Activated naive CD8-positive, alpha-beta T cell treated with anti-CD3 and anti-CD28 coated beads, Interleukin-2, amount 10 ng/mL, durations not matched to agents 7 days and 5 days (primary cell): ENCODE results near the gene GPR132. TPM values are rescaled to one million over a fixed set of nuclear protein-coding genes. Genes with fewer than 3 reads are reported as not detected.
A peak's percentile ranks its signal among the peaks of the same experiment; 100 is the strongest.
"Not testable (repeated sequence)": the region's sequence is repeated elsewhere in the genome, so short reads cannot be mapped to it uniquely, and the experiment has no call there.

Source experiments
- ATAC-seq: fragments of 150-1000 bp; cut with Tn5 transposase; one replicate; pipeline ENCODE4 v1.10.0; 2021; ENCODE audit warnings: low read depth, moderate library complexity
- POLR2A ChIA-PET: fragments of 350-600 bp; sonication (Branson Sonifier 250); formaldehyde crosslinking; loops from one replicate; lab custom pipeline; 2021; ENCODE audit warnings: antibody characterized with exemption; lab: Charles Lee
- DNase-seq: peaks from one replicate; pipeline ENCODE4 v3.0.0; 2021
- H3K27ac Mint-ChIP-seq: one replicate; pipeline ENCODE4 v1.8.0; 2022; ENCODE audit warnings: mild to moderate bottlenecking, mixed read lengths
- H3K27me3 Mint-ChIP-seq: one replicate; pipeline ENCODE4 v1.8.0; 2022; ENCODE audit warnings: mild to moderate bottlenecking, moderate library complexity, mixed read lengths
- H3K36me3 Mint-ChIP-seq: one replicate; pipeline ENCODE4 v1.8.0; 2021; ENCODE audit warnings: mild to moderate bottlenecking, mixed read lengths
- H3K4me1 Mint-ChIP-seq: one replicate; pipeline ENCODE4 v1.8.0; 2021; ENCODE audit warnings: mixed read lengths
- H3K4me3 Mint-ChIP-seq: one replicate; pipeline ENCODE4 v1.8.0; 2022; ENCODE audit warnings: mild to moderate bottlenecking, moderate library complexity, mixed read lengths
- H3K9me3 Mint-ChIP-seq: one replicate; pipeline ENCODE4 v1.8.0; 2021; ENCODE audit warnings: mixed read lengths
- total RNA-seq, 2 experiments: library from RNA; stranded (reverse); gene quantifications; one replicate each; pipeline ENCODE4 v1.2.3, GENCODE V29; 2021

Gene GPR132
- total RNA-seq, 2 experiments from 2014 or later: 43.5 to 46.6 TPM

DNA sequence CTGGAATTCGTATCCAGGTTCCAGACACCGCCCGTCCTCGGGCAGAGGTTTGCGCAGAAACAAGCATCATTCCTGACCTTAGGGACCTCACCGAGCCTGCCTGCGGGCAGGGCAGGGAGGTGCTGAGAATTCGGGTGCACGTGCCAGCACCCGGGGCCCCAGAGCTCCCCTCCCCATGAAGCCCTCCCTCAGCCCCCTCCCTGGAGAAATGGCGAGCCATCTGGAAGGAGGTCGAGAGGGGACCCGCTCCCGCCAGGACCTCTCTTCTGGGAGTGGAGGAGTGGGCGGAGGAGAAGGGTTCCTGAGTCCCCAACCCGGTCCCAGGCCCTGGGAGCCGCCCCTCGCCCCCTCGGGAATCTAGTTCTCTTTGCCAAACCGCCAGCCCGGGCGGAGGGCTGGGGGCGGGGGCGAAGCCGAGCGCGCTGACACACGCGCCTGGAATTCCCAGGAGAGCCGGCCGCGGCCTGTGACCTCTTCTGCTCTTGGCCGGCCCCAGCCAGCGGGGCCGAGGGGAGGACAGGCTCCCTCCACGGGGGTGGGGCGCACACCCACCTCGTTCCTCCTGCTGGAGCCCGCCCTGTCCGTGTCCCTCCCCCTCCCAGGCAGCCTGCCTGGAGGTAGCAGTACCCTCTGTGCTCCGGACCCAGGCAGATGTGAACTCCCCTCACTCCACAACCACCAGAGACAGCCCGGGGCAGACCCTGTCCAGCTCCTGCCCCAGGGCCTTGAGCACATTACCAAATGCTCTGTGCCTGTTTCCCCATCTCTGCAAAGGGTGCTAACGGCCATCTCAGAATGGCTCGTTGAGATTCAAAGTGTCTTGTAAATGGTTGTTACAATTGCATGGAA is 23.0 kb upstream of the GPR132 start:
- peaks cover 22% of the 10 kb centered on the region for H3K4me1 Mint-ChIP-seq
- no peak for ATAC-seq
- no peaks in the 10 kb centered on the region for H3K9me3 Mint-ChIP-seq
- H3K36me3 Mint-ChIP-seq: no peaks in the 10 kb centered on the region
- peaks cover 4% of the 10 kb centered on the region for H3K27me3 Mint-ChIP-seq
- peak; percentile 40 for DNase-seq
- POLR2A ChIA-PET: interaction anchor here (0.9 to 4.6 kb wide), 6 partner anchors 12 to 264 kb away, joined by 3 to 62 read pairs (median 15); partner anchors contain the start of genes BRF1, CDCA4 and GPR132
- H3K27ac Mint-ChIP-seq: peak overlapping the region; percentile 42
- H3K4me3 Mint-ChIP-seq: peak overlapping the region; percentile 65

- POLR2A ChIA-PET: interaction anchor here (0.9 to 4.6 kb wide), 10 partner anchors 11 to 265 kb away, joined by 3 to 62 read pairs (median 3); partner anchors contain the start of genes BRF1, CDCA4, CLBA1 and GPR132
- no peaks in the 10 kb centered on the region for H3K36me3 Mint-ChIP-seq
- H3K27me3 Mint-ChIP-seq: peaks cover 8% of the 10 kb centered on the region
- no peaks in the 10 kb centered on the region for H3K9me3 Mint-ChIP-seq
- H3K4me1 Mint-ChIP-seq: peaks cover 20% of the 10 kb centered on the region
- peak overlapping the region; percentile 78 for H3K4me3 Mint-ChIP-seq
- peak overlapping the region; percentile 63 for H3K27ac Mint-ChIP-seq
- ATAC-seq (peak; percentile 3), DNase-seq (peak; percentile 61)
Observed at GRCh38 chr14:105087308-105087962, 22.2 kb upstream of the GPR132 start.

- Mint-ChIP-seq H3K36me3 (no peaks in the 10 kb centered on the region), H3K27ac (peak overlapping the region; percentile 63)
- ATAC-seq: peak; percentile 87
Observed at GRCh38 chr14:105086833-105087307, 21.6 kb upstream of the GPR132 start.

GRCh38 chr14:105085766-105086165 is 20.5 kb upstream of the GPR132 start:
- POLR2A ChIA-PET: interaction anchor here (0.7 to 4.6 kb wide), 4 partner anchors 9 to 26 kb away, joined by 4 to 62 read pairs (median 30); partner anchors contain the start of gene GPR132

More at GRCh38 chr14:105086833-105087307, 21.6 kb upstream of the GPR132 start:
- POLR2A ChIA-PET: interaction anchor here (0.6 to 4.6 kb wide), 13 partner anchors 11 to 298 kb away, joined by 3 to 62 read pairs (median 3); partner anchors contain the start of genes BRF1, CDCA4, CLBA1 and GPR132
- peak; percentile 94 for DNase-seq
- Mint-ChIP-seq H3K4me3 (peak overlapping the region; percentile 78), H3K4me1 (peaks cover 16% of the 10 kb centered on the region), H3K27me3 (peaks cover 12% of the 10 kb centered on the region), H3K9me3 (no peaks in the 10 kb centered on the region)

DNA sequence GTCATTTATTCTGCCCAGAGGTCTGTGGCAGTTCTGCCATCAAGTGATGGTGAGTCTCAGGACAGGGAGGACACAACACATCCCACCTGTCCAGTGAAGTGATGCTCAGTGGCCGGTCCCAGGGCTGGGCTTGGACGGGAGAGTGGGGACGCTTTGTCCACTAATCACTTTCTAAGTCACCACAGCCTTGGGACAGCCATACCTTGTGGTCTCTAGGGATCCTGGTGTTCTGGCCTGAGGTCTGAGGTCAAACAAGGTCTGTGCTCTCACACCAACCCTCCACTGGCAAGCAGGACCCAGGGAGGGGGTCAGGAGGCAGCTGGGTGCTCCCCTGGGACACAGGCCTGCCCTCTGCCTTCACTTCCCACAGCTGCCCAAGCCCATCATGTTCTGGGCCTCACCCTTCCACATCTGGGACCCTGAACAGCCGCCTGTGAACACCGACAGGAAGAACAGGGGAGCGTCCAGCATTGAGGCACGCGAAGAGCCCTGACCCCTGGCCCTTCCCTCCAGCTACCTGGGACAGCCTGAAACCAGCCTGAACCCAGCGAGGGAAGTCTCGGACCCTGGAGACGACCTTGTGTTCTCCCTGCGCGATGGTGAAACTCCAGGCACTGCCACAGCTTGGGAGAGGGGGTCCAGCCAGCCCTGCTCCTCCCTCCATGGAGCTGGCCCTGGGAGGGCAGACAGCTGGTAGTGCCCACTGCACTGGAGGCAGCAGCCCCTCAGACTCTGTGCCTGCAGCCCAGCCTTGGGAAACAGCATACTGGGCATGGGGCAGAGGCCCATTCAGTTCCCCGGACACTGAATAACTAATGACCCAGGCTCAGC is 19.7 kb upstream of the GPR132 start:
- DNase-seq (no peak), ATAC-seq (no peak)
- Mint-ChIP-seq H3K9me3 (no peaks in the 10 kb centered on the region), H3K27ac (no peak overlapping the region), H3K4me1 (peaks cover 11% of the 10 kb centered on the region), H3K36me3 (no peaks in the 10 kb centered on the region), H3K27me3 (peaks cover 22% of the 10 kb centered on the region), H3K4me3 (no peak overlapping the region)
- POLR2A ChIA-PET: interaction anchor here (3.6 to 4.6 kb wide), 2 partner anchors 9 to 20 kb away, joined by 27 to 62 read pairs; partner anchors contain the start of gene GPR132

More at GRCh38 chr14:105085766-105086165, 20.5 kb upstream of the GPR132 start:
- Mint-ChIP-seq H3K27ac (no peak overlapping the region), H3K27me3 (peaks cover 17% of the 10 kb centered on the region), H3K9me3 (no peaks in the 10 kb centered on the region), H3K4me1 (peaks cover 15% of the 10 kb centered on the region), H3K36me3 (no peaks in the 10 kb centered on the region), H3K4me3 (no peak overlapping the region)
- DNase-seq (no peak), ATAC-seq (no peak)

GRCh38 chr14:105083926-105084685 is 18.9 kb upstream of the GPR132 start:
- Mint-ChIP-seq H3K4me1 (peaks cover 11% of the 10 kb centered on the region), H3K27me3 (peaks cover 22% of the 10 kb centered on the region), H3K36me3 (no peaks in the 10 kb centered on the region), H3K9me3 (no peaks in the 10 kb centered on the region), H3K27ac (peak overlapping the region; percentile 3), H3K4me3 (no peak overlapping the region)
- ATAC-seq (no peak), DNase-seq (no peak)
- POLR2A ChIA-PET: interaction anchor here (4.6 kb wide), 1 partner anchor 19 kb away, joined by 62 read pairs; the partner anchor contains the start of gene GPR132

DNA sequence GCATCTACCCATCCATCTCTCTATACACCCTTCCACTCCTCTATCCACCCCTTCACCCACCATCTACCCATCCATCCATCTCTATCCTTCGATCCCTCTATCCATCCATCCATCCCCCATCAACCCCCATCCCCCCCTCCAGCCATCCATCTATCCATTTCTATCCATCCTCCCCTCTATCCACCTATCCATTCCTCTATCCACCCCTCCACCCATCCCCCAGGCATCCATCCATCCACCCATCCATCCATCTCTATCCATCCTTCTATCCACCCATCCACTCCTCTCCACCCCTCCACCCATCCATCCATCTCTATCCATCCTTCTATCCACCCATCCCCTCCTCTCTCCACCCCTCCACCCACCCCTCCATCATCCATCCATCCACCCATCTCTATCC is 17.5 kb upstream of the GPR132 start:
- DNase-seq: no peak
- H3K36me3 Mint-ChIP-seq: no peaks in the 10 kb centered on the region
- peaks cover 8% of the 10 kb centered on the region for H3K4me1 Mint-ChIP-seq
- H3K4me3 Mint-ChIP-seq: no peak overlapping the region
- POLR2A ChIA-PET: no interaction called here
- no peaks in the 10 kb centered on the region for H3K9me3 Mint-ChIP-seq
- peaks cover 20% of the 10 kb centered on the region for H3K27me3 Mint-ChIP-seq
- H3K27ac Mint-ChIP-seq: no peak overlapping the region
- ATAC-seq: no peak

- POLR2A ChIA-PET: interaction anchor here (1.0 kb wide), 1 partner anchor 16 kb away, joined by 5 read pairs; the partner anchor contains the start of gene GPR132
- Mint-ChIP-seq H3K27me3 (peaks cover 20% of the 10 kb centered on the region), H3K4me1 (peaks cover 18% of the 10 kb centered on the region)
- DNase-seq, H3K36me3 Mint-ChIP-seq, H3K4me3 Mint-ChIP-seq, H3K27ac Mint-ChIP-seq, ATAC-seq, H3K9me3 Mint-ChIP-seq: not testable (repeated sequence)
Observed at GRCh38 chr14:105081473-105081872, 16.2 kb upstream of the GPR132 start.

GRCh38 chr14:105080161-105080560 is 14.9 kb upstream of the GPR132 start:
- no peak for DNase-seq
- POLR2A ChIA-PET: interaction anchor here (1.0 kb wide), 1 partner anchor 15 kb away, joined by 3 read pairs; the partner anchor contains the start of gene GPR132
- Mint-ChIP-seq H3K27ac (no peak overlapping the region), H3K27me3 (peaks cover 20% of the 10 kb centered on the region), H3K4me3 (no peak overlapping the region), H3K36me3 (no peaks in the 10 kb centered on the region), H3K4me1 (peaks cover 14% of the 10 kb centered on the region), H3K9me3 (no peaks in the 10 kb centered on the region)
- ATAC-seq: no peak

DNA sequence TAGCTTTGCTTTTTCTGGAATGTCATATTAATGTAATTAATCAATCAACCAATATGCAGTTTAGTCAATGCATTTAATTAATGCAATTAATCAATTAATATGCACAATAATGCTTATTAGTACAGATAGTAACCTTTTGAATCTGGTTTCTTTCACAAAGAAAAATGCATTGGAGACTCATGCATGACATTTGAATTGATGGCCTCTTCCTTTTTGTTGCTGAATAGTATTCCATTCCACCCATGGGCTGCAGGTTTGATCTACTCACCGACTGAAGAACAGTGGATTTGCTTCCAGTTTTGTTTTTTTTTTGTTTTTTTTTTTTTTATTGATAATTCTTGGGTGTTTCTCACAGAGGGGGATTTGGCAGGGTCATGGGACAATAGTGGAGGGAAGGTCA is 13.1 kb upstream of the GPR132 start:
- POLR2A ChIA-PET: interaction anchor here (3.7 to 7.7 kb wide), 2 partner anchors 8 to 16 kb away, joined by 27 to 176 read pairs; partner anchors contain the start of gene GPR132
- Mint-ChIP-seq H3K9me3 (no peaks in the 10 kb centered on the region), H3K4me3 (no peak overlapping the region), H3K36me3 (no peaks in the 10 kb centered on the region), H3K27me3 (peaks cover 18% of the 10 kb centered on the region), H3K27ac (peak overlapping the region; percentile 39), H3K4me1 (peaks cover 14% of the 10 kb centered on the region)
- ATAC-seq: no peak
- DNase-seq: no peak

GRCh38 chr14:105077649-105077995 is 12.4 kb upstream of the GPR132 start:
- Mint-ChIP-seq H3K4me1 (peaks cover 14% of the 10 kb centered on the region), H3K27ac (peak overlapping the region; percentile 70), H3K36me3 (no peaks in the 10 kb centered on the region), H3K4me3 (peak overlapping the region; percentile 54), H3K9me3 (no peaks in the 10 kb centered on the region), H3K27me3 (peaks cover 16% of the 10 kb centered on the region)
- DNase-seq: peak; percentile 33
- ATAC-seq: no peak
- POLR2A ChIA-PET: interaction anchor here (3.7 to 7.7 kb wide), 2 partner anchors 9 to 15 kb away, joined by 27 to 176 read pairs; partner anchors contain the start of gene GPR132
